HepG2 (cell line): ENCODE results near the gene LRTM2. TPM values are rescaled to one million over a fixed set of nuclear protein-coding genes. Genes with fewer than 3 reads are reported as not detected.

Experiments used
- ATAC-seq: fragments of 200-7000 bp; cut with Tn5 transposase; 3 replicates; pipeline ENCODE4 v1.9.1; 2020; ENCODE audit warnings: mild to moderate bottlenecking, moderate library complexity
- BruUV-seq: library from RNA; stranded (reverse); fragments of 400-500 nt; replicated peaks from 2 replicates; lab custom pipeline; 2021; lab: Mats Ljungman, UMichigan
- CTCF ChIA-PET: fragments of 300-600 bp; formaldehyde crosslinking; extraction: SDS; loops from one replicate; lab custom pipeline; 2021; ENCODE audit warnings: low total read pairs, inconsistent platforms, low intra/inter-chr PET ratio; lab: Yijun Ruan, JAX
- POLR2A ChIA-PET: fragments of 350-600 bp; sonication (Branson Sonifier 250); formaldehyde crosslinking; loops from one replicate; lab custom pipeline; 2020; ENCODE audit warnings: antibody characterized with exemption, inconsistent platforms; lab: Yijun Ruan, JAX
- DNase-seq: peaks from one replicate; pipeline ENCODE4 v3.0.0-alpha.2; 2015; ENCODE audit warnings: low spot score
- FAIRE-seq: peaks from 3 replicates; lab custom pipeline; 2011; peaks lifted over from hg19 to GRCh38; lab: Jason Lieb, UNC
- H2AFZ ChIP-seq: one replicate; pipeline ENCODE4 v1.6.1; 2011; ENCODE audit warnings: low read length, inconsistent platforms
- H3K27ac ChIP-seq: fragments of 300-600 bp; 3 replicates; pipeline ENCODE4 v1.8.0; 2011; ENCODE audit warnings: mixed run types, mild to moderate bottlenecking, mixed read lengths, low read length, inconsistent platforms; ENCODE audit not compliant: insufficient read depth; ENCODE audit errors: extremely low read length
- H3K27me3 ChIP-seq, 2 experiments: fragments of 200-600 bp in 1 of 2; 2 replicates in 1 of 2; 3 replicates in 1 of 2; pipeline versions ENCODE4 v1.6.0 to v1.8.0; 2011; ENCODE audit warnings: low read length in 2 of 2, mild to moderate bottlenecking in 2 of 2, moderate library complexity in 2 of 2, inconsistent platforms in 1 of 2; ENCODE audit not compliant: insufficient read depth in 2 of 2, control insufficient read depth in 1 of 2
- H3K36me3 ChIP-seq, 2 experiments: fragments of 200-600 bp in 1 of 2; replicated peaks in 1 of 2; 2 replicates in 1 of 2; 3 replicates in 1 of 2; pipeline versions ENCODE4 v1.5.1 to v1.8.0; 2011; ENCODE audit warnings: low read length in 2 of 2, inconsistent platforms in 1 of 2; ENCODE audit not compliant: insufficient read depth in 2 of 2, control insufficient read depth in 1 of 2
- H3K4me1 ChIP-seq: 2 replicates; pipeline ENCODE4 v1.5.1; 2012; ENCODE audit warnings: low read length, inconsistent platforms; ENCODE audit not compliant: insufficient read depth
- H3K4me2 ChIP-seq: 2 replicates; pipeline ENCODE4 v1.6.0; 2011; ENCODE audit warnings: low read depth, low read length, inconsistent platforms
- H3K4me3 ChIP-seq, 3 experiments: fragments of 200-600 bp in 1 of 3; sonication (generic), shearing (Covaris generic) in 1 of 3; replicated peaks in 1 of 3; 2 replicates each; pipeline ENCODE4 v1.5.1; 2011 to 2016; ENCODE audit warnings: low read length in 3 of 3, inconsistent platforms in 2 of 3, low read depth in 2 of 3, mild to moderate bottlenecking in 2 of 3, control low read depth in 1 of 3, mixed read lengths in 1 of 3; ENCODE audit not compliant: insufficient read depth in 1 of 3
- H3K79me2 ChIP-seq: one replicate; pipeline ENCODE4 v1.6.1; 2011; ENCODE audit warnings: low read length, inconsistent platforms; ENCODE audit not compliant: insufficient read depth
- H3K9ac ChIP-seq: 2 replicates; pipeline ENCODE4 v1.6.0; 2011; ENCODE audit warnings: mild to moderate bottlenecking, low read depth, low read length, inconsistent platforms; ENCODE audit not compliant: insufficient read depth
- H3K9me3 ChIP-seq: 2 replicates; pipeline ENCODE4 v1.5.1; 2012; ENCODE audit warnings: mild to moderate bottlenecking, low read length
- H4K20me1 ChIP-seq: 2 replicates; pipeline ENCODE4 v1.6.0; 2011; ENCODE audit warnings: inconsistent platforms, mild to moderate bottlenecking, low read length, moderate library complexity; ENCODE audit not compliant: insufficient read depth
- GABPB1 ChIP-seq: IDR thresholded peaks from 2 replicates; pipeline ENCODE4 v1.6.1; 2016; ENCODE audit warnings: mild to moderate bottlenecking, missing genetic modification reagents, moderate library complexity, missing compliant biosample characterization
- IRX3 ChIP-seq: sonication (generic); formaldehyde crosslinking; IDR thresholded peaks from 2 replicates; pipeline ENCODE4 v1.8.1; 2023; ENCODE audit warnings: mild to moderate bottlenecking, low read depth, missing genetic modification reagents, borderline replicate concordance
- NCOA1 ChIP-seq: sonication (generic); formaldehyde crosslinking; IDR thresholded peaks from 2 replicates; pipeline ENCODE4 v1.9.0; 2021; ENCODE audit warnings: missing genetic modification reagents
- PBX2 ChIP-seq: IDR thresholded peaks from 2 replicates; pipeline ENCODE4 v1.6.1; 2016; ENCODE audit warnings: control low read depth
- PHF21A ChIP-seq: sonication (generic); formaldehyde crosslinking; IDR thresholded peaks from 2 replicates; pipeline ENCODE4 v1.5.0; 2020; ENCODE audit warnings: mild to moderate bottlenecking, missing genetic modification reagents
- POGZ ChIP-seq: sonication (generic); formaldehyde crosslinking; IDR thresholded peaks from 2 replicates; pipeline ENCODE4 v1.4.0; 2020; ENCODE audit warnings: mild to moderate bottlenecking, missing genetic modification reagents
- SAP130 ChIP-seq: IDR thresholded peaks from 2 replicates; pipeline ENCODE4 v1.6.1; 2016; ENCODE audit warnings: low read depth
- SATB2 ChIP-seq: sonication (generic); formaldehyde crosslinking; IDR thresholded peaks from 2 replicates; pipeline ENCODE4 v1.5.0; 2020; ENCODE audit warnings: missing genetic modification reagents
- ZBTB8A ChIP-seq: sonication (generic); formaldehyde crosslinking; IDR thresholded peaks from 2 replicates; pipeline ENCODE4 v1.4.0; 2020; ENCODE audit warnings: mild to moderate bottlenecking, low read depth, missing genetic modification reagents, borderline replicate concordance
- ZFP82 ChIP-seq: sonication (generic); formaldehyde crosslinking; IDR thresholded peaks from 2 replicates; pipeline ENCODE4 v1.5.1; 2020; ENCODE audit warnings: mild to moderate bottlenecking, missing genetic modification reagents, borderline replicate concordance
- ZNF230 ChIP-seq: sonication (generic); formaldehyde crosslinking; IDR thresholded peaks from 2 replicates; pipeline ENCODE4 v1.4.0; 2020; ENCODE audit warnings: mild to moderate bottlenecking, missing genetic modification reagents
- ZNF337 ChIP-seq: sonication (generic); formaldehyde crosslinking; IDR thresholded peaks from 2 replicates; pipeline ENCODE4 v1.5.1; 2020; ENCODE audit warnings: missing genetic modification reagents, low read depth, mild to moderate bottlenecking, borderline replicate concordance
- ZNF414 ChIP-seq: sonication (generic); formaldehyde crosslinking; IDR thresholded peaks from 2 replicates; pipeline ENCODE4 v1.5.0; 2020; ENCODE audit warnings: missing genetic modification reagents
- ZNF549 ChIP-seq: sonication (generic); formaldehyde crosslinking; IDR thresholded peaks from 2 replicates; pipeline ENCODE4 v1.5.0; 2020; ENCODE audit warnings: missing genetic modification reagents
- ZNF567 ChIP-seq: sonication (generic); formaldehyde crosslinking; IDR thresholded peaks from 2 replicates; pipeline ENCODE4 v1.8.1; 2023; ENCODE audit warnings: mild to moderate bottlenecking, missing genetic modification reagents, borderline replicate concordance
- ZNF724P ChIP-seq: sonication (generic); formaldehyde crosslinking; IDR thresholded peaks from 2 replicates; pipeline ENCODE4 v1.8.0; 2022; ENCODE audit warnings: missing genetic modification reagents, borderline replicate concordance
- ZSCAN5A ChIP-seq: sonication (generic); formaldehyde crosslinking; IDR thresholded peaks from 2 replicates; pipeline ENCODE4 v1.8.0; 2022; ENCODE audit warnings: mild to moderate bottlenecking, missing genetic modification reagents, borderline replicate concordance
- WGBS: methylation state at CpG from one replicate; pipeline ENCODE4 v1.1.6; 2017; ENCODE audit warnings: low lambda C conversion rate; 5-methylcytosine and 5-hydroxymethylcytosine counted together
- in situ Hi-C: cut with HindIII; loops from 2 replicates; pipeline ENCODE4 v1.10.0; 2017; ENCODE audit warnings: low pct_unique_long_range_greater_than_20kb; ENCODE audit not compliant: extremely low pct_ligation_motif_present
- intact Hi-C: fragments of 100-400 bp; cut with micrococcal nuclease; formaldehyde crosslinking; loops from one replicate; pipeline ENCODE4 v1.10.0; 2022; ENCODE audit not compliant: unreplicated experiment
- polyA plus RNA-seq, 8 experiments: library from polyadenylated mRNA; depleted of rRNA in 3 of 8; stranded (reverse) in 7 of 8; unstranded in 1 of 8; fragments of >200 nt; fragmentation: Illumina TruSeq in 4 of 8; extraction: Trizol in 4 of 8; gene quantifications; 2 replicates each; pipeline versions ENCODE4 v1.2.1 to v1.2.3, GENCODE V29; 2011 to 2016; ENCODE audit warnings: low read depth in 4 of 8, missing spikeins in 1 of 8, mixed read lengths in 1 of 8; ENCODE audit not compliant: insufficient read depth in 1 of 8
- total RNA-seq, 5 experiments: library from RNA; depleted of rRNA; stranded (reverse); fragments of >200 nt; fragmentation: Illumina TruSeq; extraction: Trizol; gene quantifications; 2 replicates each; pipeline ENCODE4 v1.2.3, GENCODE V29; 2016; ENCODE audit warnings: low read depth in 1 of 5

Gene LRTM2
- total and polyA plus RNA-seq, 2 of the 13 experiments (the other 11 are each of a cell fraction or from before 2014, with no cell fraction given) = 0.09 TPM; not detected in 1

GRCh38 chr12:1857086-1857485 is 36.7 kb downstream of the LRTM2 start (continued):
- TF ChIP-seq ZBTB8A = no peak
- no peak for TF ChIP-seq ZNF337 (CRISPR knock-in tag)
- no peak for TF ChIP-seq ZNF414 (CRISPR knock-in tag)

- no peaks in the 10 kb centered on the region for H4K20me1 ChIP-seq
- TF ChIP-seq ZNF230 (CRISPR knock-in tag) (no peak), ZNF567 (CRISPR knock-in tag) (no peak), POGZ (CRISPR knock-in tag) (no peak), SATB2 (no peak), PBX2 (CRISPR knock-in tag) (no peak), ZNF724P (CRISPR knock-in tag) (no peak), ZNF549 (CRISPR knock-in tag) (no peak), SAP130 (CRISPR knock-in tag) (no peak), ZSCAN5A (no peak), IRX3 (CRISPR knock-in tag) (no peak), ZFP82 (CRISPR knock-in tag) (no peak), PHF21A (CRISPR knock-in tag) (no peak), GABPB1 (CRISPR knock-in tag) (no peak), NCOA1 (CRISPR knock-in tag) (no peak)
- no peak overlapping the region for H3K9ac ChIP-seq
- 30% methylated on average over 2 of the region's 7 CpGs for WGBS
- BruUV-seq = no TSS peak
- intact Hi-C loops (no loop called here), in situ Hi-C loops (no loop called here)
- peaks cover 4 to 37% of the 10 kb centered on the region in 2 experiments; a peak in 3 of 5 replicates for H3K27me3 ChIP-seq
- no peak for DNase-seq
- H3K27ac ChIP-seq = no peak overlapping the region
- H3K4me3 ChIP-seq = no peak overlapping the region
- H3K79me2 ChIP-seq = no peaks in the 10 kb centered on the region
- H3K36me3 ChIP-seq = no peaks in the 10 kb centered on the region
- no peaks in the 10 kb centered on the region for H3K9me3 ChIP-seq
- H2AFZ ChIP-seq = no peak overlapping the region
- no peak for ATAC-seq
- CTCF ChIA-PET = no interaction called here
- POLR2A ChIA-PET = no interaction called here
- no peak for FAIRE-seq
- 0 out of 2 replicates have a peak, but pooled peaks cover 9% of the 10 kb centered on the region for H3K4me1 ChIP-seq
- H3K4me2 ChIP-seq = no peak overlapping the region
These were observed 37.5 kb downstream of the LRTM2 start for GRCh38 chr12:1857821-1858220.
